Esophagus mucosa (tissue), 1 donor: ENCODE measurements around the gene OLFM3. TPM values are rescaled to one million over a fixed set of nuclear protein-coding genes. Genes with fewer than 3 reads are reported as not detected.

Source experiments
- ATAC-seq: fragments of 200-7000 bp; cut with Tn5 transposase; one replicate; pipeline ENCODE4 v1.9.1; 2020
- total RNA-seq: library from RNA; stranded (reverse); gene quantifications from one replicate; pipeline ENCODE4 v1.2.4, GENCODE V29; 2023
- donor health status: DM: yes; HTN: yes; CAD: no.

OLFM3 gene
- total RNA-seq, 1 donor from 2014 or later = not detected

DNA sequence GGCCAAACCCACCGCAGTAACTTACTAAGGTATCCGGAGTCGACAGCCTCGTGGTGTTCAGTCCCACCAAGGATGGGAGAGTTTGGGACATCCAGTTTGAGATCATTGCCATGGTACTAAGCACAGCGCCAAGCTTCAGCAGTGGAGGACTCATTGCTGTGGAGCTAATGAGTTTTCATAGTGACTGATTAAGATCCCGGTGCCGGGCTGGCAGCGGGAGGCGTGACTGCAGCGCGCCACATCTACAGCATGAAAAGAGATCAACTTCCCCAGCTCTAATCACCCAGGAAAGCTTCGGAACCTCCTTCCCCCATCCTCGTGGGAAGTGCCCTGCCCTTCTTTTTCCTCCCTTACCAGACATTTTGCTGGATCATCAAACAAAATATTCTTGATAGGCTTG is 149.9 kb downstream of the OLFM3 start:
- no peak for ATAC-seq

DNA sequence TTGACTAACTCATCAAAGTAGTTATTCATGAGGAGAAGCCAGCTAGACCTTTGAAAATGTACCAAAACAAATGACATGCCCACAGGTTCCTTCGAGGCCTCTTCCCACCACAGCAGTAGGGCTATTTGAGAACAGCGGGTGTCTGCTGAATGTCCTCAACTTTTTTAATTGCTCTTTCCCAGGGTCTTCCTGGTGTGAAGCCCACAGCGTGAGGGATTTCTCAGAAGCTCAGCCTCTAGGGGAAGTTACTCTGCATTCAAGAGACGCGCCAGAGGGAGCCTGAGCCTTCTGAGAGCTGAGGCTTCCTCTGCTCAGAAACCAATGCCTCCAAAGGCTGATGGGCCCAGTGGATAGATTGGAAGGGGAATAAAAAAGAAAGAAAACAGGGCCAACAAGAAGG is 153.6 kb downstream of the OLFM3 start:
- no peak for ATAC-seq

DNA sequence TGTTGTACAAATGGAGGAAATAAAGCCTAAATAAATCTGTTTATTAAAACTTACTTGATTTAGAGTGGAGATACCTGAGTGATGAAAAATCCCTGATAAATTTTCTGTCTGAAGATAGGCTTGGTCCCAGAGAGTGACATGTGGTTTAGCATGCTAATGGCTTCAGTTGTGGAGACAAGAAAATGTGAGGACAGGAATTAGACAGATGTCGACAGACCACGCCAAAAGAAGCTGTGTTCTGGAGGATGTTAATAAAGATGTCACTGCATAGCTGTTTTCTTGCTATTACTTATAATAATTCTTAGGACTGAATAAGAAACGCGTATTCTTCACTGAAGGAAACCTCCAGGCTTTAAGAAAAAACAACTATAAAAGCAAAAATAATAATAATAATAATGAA is 154.9 kb downstream of the OLFM3 start:
- no peak for ATAC-seq

DNA sequence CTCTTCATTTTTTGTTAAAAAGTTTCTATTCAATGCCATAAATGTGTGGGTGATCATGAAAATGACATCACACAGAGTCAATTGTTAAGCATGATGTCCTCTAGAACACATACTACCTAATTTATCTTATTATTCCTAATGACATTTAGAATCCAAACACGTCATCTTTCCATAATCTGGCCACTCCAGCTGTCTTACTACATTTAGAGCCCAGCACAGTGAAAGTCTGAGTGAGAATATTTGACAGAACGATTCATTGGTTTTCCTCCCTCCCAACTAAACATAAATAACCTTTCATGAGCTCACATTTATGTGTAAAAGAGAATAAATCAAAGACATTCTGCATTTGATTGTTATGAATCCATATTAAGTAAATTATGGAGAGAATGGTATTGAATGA is 160.7 kb downstream of the OLFM3 start:
- ATAC-seq = no peak

DNA sequence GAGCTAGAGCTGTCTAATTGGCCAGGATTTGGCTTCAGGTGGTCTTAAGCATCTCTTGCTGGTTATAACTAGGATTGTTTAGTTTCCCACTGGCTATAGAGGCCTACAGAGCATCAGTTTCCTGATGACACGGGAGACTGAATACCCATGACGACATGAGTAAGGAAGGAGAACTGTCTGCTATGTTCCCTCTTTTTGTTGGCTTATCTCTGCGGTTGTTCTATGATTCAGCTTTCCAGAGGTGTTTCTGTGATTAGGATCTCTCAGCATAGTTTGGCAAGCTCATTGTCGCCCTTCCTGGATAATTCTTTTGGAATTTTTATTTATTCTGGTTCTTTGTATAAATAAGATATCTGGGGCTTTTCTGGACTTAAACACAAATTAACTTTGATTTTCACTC is 163.4 kb downstream of the OLFM3 start:
- no peak for ATAC-seq

DNA sequence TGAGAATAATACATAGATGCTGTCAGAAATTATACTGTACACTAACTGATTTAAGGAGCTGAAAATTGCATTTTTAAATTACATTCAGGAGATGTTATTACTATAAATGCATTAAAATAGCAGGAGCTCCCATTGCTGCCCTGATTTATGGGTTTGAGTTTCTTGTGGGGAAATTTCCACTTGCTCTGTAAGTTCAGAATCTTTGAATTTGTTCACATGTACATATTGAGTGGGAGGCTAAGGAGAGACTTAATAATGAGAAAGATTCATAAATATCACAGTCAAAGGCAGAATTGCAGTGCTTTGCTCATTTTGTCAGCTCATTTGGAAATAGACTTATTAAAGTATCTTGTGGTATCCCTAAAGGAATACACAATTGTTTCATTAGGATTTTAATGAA is 170.3 kb downstream of the OLFM3 start:
- no peak for ATAC-seq

DNA sequence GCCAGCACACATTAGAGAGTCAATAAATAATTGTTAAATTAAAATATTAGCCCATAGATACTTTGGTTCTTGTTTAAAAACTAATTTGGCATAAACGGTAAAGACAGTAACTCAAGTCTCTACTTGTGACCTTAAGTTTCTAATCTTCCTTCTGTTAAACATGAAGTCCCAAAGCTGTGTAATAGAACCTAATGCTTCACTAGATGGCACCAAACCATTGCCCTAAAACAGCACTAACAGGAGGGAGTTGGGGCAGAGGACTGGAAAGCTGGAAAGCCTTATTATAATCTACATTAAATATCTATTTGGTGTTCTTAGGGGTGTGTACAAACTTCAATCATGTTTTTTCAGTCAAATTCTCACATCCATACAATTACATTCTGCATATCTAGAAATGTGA is 176.7 kb downstream of the OLFM3 start:
- no peak for ATAC-seq

DNA sequence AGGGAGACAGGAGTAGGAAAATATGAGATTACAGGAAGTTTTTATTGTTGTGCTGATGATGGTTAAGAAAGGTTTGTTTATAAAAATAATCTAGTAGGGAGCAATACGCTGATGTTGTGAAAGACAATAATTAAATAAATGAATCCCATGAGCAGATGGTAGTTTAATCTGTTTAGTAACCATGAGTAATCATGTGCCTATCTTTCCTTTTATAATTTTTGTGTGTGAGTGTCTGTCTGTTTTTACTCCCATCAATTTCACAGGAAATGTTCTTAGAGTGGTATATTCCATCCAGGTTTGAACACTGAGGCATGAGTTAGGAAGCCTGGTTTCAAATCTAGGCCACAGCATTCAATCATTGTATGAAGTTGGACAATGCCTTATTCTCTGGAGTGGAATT is 180.5 kb downstream of the OLFM3 start:
- no peak for ATAC-seq

DNA sequence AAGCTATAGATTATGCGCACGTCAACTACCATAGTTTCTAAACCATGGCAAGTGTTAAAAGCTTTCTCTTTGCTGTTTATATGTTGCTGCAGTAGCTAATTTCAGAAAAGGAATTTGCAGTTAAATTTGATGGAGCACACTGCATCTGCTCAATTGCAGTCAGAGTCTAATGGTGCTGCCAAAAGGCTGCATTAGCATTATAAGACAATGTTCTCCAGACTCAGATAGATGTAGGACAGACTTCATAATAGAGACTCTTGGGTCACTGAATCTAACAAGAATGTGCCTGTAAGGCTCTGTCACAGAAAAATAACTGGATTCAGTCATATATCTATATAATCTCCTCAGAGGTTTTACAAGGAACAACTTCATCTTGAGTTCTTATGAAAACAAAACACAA is 198.3 kb downstream of the OLFM3 start:
- ATAC-seq = no peak

DNA sequence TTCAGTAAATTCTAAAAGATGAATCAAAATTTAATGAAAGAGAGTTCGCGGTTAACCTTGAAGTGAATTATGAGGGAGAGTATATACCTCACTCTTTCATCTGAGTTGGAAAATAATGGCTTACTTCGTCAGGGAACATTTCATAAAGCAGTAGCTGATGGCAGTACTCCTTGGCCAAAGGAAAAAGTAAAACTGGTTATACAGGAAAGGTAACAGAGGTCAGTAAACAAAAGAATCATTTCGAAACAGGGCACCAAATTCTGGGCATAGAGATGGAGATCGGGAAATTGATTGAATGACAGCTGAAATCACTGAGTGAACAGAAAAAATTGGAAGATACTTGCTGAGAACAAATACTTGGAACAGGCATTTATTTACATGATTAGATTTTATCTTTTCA is 199.0 kb downstream of the OLFM3 start:
- no peak for ATAC-seq

DNA sequence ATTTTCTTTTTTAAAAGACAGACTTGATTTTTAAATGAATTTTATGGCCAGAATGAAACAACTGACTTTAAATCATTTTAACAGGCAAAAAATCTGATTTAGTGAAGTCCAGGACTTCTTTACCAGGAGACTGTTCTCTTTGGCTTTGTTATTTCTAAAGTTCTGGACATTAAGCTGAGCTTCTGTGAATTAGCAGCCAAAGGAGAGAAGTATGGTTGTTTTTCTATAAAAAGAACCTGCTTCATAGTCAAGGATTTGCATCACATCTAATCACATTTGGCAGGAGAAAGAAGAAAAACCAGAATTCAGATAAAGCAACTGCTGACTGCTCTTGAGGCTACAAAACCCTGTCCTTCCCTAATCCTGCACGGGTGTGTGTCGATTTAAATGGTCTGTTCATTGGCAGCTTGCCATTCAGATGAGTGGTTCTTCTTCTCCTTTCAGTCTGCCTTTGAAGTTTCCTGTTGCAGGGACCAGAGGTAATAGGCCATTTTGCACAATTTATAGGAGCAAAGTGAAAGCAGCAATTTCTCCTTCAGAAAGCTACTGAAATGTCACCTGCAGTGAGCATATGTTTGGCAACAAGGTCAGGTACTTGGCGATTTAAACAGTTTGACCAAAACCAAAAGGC is 215.4 kb downstream of the OLFM3 start:
- ATAC-seq = no peak

DNA sequence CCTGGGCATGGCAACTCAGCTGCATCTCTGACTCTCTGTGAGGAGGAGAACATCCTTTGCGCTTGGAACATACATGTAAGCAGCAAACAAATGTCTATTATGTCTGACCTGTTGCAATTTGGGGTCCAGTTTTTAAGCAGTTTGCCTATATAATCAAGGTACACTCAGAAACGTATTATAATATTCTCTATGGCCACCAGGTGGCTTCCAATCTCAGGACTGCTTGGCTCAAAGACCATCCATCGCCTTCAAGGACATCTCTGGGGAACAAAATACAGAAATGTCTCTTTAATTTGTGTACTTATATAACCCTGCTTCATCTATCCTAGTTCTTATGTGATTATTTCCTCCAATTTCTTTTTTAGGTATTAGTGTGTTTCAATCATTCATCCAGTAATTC is 227.2 kb downstream of the OLFM3 start:
- ATAC-seq = no peak

DNA sequence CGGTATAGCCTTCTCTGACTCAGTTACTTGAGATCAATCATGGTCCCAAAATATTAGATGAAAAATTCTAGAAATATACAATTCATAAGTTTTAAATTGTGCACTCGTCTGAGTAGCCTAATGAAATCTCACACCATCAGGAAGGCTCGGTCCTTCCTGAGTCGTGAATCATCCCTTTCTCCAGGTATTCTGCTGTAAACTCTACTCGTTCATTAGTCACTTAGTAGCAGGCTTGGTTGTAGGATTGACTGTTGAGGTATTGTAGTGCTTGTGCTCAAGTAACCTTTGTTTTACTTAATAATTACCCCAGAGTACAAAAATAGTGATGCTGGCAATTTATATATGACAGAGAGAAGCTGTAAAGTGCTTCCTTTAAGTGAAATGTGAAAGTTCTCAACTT is 238.7 kb downstream of the OLFM3 start:
- no peak for ATAC-seq

DNA sequence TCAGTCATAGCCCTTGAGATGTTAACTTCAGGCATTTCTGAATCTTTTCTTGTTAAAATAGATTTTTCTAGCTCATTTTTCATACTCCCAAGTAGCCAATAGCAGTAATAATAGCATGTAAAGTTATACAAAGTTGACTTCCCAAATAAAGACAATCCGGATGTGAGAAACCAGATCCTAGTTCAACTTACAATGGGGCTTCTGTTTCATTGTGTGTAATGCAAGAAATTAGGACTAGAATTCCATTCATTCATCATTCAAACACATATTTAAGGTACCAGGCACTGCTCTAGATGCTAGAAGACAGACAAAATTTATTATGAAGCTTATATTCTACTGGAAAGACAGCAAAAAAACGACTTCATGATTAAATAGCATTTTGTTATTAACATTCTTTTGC is 240.3 kb downstream of the OLFM3 start:
- no peak for ATAC-seq
